ENCODE data around the gene RPL38.

The RPL38 gene

GRCh38 chr17:74223901-74224300 is 20.4 kb downstream of the RPL38 start:
- no peak for DNase-seq (ENCODE audit: low read depth)
- H3K4me3 ChIP-seq (ENCODE audit: low read depth, low read length) = no peak overlapping the region
- TF ChIP-seq, protein P1, sequence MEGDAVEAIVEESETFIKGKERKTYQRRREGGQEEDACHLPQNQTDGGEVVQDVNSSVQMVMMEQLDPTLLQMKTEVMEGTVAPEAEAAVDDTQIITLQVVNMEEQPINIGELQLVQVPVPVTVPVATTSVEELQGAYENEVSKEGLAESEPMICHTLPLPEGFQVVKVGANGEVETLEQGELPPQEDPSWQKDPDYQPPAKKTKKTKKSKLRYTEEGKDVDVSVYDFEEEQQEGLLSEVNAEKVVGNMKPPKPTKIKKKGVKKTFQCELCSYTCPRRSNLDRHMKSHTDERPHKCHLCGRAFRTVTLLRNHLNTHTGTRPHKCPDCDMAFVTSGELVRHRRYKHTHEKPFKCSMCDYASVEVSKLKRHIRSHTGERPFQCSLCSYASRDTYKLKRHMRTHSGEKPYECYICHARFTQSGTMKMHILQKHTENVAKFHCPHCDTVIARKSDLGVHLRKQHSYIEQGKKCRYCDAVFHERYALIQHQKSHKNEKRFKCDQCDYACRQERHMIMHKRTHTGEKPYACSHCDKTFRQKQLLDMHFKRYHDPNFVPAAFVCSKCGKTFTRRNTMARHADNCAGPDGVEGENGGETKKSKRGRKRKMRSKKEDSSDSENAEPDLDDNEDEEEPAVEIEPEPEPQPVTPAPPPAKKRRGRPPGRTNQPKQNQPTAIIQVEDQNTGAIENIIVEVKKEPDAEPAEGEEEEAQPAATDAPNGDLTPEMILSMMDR (IDR thresholded peaks at IDR 0.05; ENCODE audit: control insufficient read depth, extremely low read depth, insufficient read depth) = no peak

- DNase-seq (ENCODE audit: low read depth) = no peak
- no peak overlapping the region for H3K4me3 ChIP-seq (ENCODE audit: low read depth, low read length)
- TF ChIP-seq, protein P1 (IDR thresholded peaks at IDR 0.05; ENCODE audit: control insufficient read depth, extremely low read depth, insufficient read depth) = no peak
These were observed 21.7 kb downstream of the RPL38 start for GRCh38 chr17:74224959-74225725.

DNA sequence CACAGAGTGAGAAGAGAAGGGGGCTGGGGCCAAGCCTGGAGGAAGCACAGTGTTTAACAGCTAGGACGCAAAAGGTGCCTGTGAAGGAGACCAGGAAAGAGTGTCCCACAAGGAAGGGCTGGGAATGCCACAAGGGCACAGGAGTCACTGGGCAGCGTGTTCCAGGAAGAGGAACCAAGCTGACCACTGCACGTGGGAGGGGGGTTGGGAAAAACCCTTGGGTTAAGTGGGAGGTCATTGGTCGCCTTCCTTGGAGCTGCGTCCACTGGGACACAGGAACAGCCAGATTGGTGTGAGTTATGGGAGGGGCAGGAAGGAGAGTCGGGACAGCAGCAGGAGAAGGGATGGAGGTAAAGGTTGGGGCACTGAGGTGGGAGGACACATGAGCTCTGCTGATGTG is 22.8 kb downstream of the RPL38 start:
- no peak for DNase-seq (ENCODE audit: low read depth)
- TF ChIP-seq, protein P1 (IDR thresholded peaks at IDR 0.05; ENCODE audit: control insufficient read depth, extremely low read depth, insufficient read depth) = no peak
- no peak overlapping the region for H3K4me3 ChIP-seq (ENCODE audit: low read depth, low read length)

DNA sequence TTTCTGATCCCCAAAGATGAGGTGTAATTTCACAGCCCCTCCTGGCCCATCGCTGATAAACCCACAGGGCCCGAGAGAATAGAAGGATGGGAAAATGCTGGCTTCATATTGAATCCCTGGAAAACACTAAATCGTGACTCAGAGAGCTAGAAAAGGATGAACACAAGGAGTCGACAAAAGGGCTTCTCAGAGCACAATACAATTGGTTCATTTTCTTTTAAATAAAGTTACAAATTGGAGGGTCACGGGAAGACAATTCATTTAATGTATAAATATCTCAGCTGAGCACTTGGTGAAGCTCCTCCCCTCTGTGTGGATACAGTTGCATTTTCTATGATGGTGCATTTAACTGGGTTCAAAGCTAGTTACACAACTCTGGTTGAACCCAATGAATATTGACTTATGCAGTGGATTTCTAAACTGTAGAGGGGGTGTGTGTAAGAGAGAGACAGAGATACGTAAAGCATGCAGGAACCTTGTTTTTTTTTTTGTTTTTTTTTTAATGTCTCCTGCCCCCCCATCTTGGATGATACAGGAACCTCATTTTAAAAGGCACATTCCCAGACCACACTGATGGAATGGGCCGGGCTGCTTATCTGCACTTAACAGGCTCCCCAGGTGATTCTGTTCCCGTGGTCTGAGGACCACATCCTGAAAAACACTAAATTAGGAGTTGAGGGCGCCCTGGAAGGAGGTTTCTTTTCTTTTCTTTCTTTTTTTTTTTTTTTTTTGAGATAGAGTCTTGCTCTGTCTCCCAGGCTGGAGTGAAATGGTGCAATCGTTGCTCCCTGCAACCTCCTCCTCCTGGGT is 24.0 kb downstream of the RPL38 start:
- TF ChIP-seq, protein P1 (IDR thresholded peaks at IDR 0.05; ENCODE audit: control insufficient read depth, extremely low read depth, insufficient read depth) = no peak
- no peak overlapping the region for H3K4me3 ChIP-seq (ENCODE audit: low read depth, low read length)
- no peak for DNase-seq (ENCODE audit: low read depth)

- DNase-seq (ENCODE audit: low read depth) = no peak
- no peak overlapping the region for H3K4me3 ChIP-seq (ENCODE audit: low read depth, low read length)
- TF ChIP-seq, protein P1 (IDR thresholded peaks at IDR 0.05; ENCODE audit: control insufficient read depth, extremely low read depth, insufficient read depth) = no peak
These were observed 25.0 kb downstream of the RPL38 start for GRCh38 chr17:74228306-74228978.

DNA sequence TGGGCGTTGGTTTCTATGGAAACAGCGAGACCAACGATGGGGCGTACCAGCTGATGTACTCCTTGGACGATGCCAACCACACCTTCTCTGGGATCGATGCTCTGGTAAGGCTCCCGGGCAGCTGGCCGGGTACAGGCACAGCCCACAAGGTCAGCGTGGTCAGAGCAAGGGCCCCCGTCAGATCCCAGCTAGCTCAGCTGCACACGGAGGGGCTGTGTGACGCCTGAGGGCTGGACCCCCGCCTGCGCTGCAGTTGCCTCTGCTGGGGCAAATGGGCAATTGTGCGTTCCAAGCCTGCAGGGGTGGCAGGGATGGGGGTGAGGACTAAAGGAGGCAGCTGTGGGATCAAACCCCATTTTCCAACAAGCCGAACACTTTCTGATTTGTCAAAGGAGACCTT is 27.4 kb downstream of the RPL38 start:
- H3K4me3 ChIP-seq (ENCODE audit: low read depth, low read length) = no peak overlapping the region
- no peak for DNase-seq (ENCODE audit: low read depth)
- TF ChIP-seq, protein P1 (IDR thresholded peaks at IDR 0.05; ENCODE audit: control insufficient read depth, extremely low read depth, insufficient read depth) = no peak

Data from LNCaP clone FGC (cell line).